HG02588 (cell line): ENCODE measurements around the gene NMNAT2.
A peak's percentile ranks its signal among the peaks of the same experiment; 100 is the strongest.
"Not testable (repeated sequence)": the region's sequence is repeated elsewhere in the genome, so short reads cannot be mapped to it uniquely, and the experiment has no call there.

Experiments used
- ATAC-seq: cut with Tn5 transposase; IDR thresholded peaks from one replicate; pipeline ENCODE4 v1.9.1; 2021; ENCODE audit warnings: mild to moderate bottlenecking, moderate library complexity; ENCODE audit not compliant: unreplicated experiment

The NMNAT2 gene

DNA sequence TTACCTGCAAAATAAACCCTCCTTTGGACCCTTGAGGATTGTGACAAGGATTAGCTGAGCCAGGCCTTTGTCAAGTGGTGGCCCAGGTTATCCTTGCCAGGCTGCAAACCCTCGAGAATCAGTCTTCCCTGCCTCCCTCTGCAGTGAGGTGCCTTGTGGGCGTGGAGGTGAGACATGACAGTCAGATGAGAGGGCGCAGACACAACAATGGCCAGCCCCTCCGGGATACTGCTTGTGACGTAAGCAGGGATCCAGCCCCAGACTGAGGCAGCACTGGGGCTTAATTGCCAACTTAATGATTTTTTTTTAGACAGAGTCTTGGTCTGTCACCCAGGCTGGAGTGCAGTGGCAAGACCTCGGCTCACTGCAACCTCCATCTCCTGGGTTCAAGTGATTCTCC is 127.6 kb downstream of the NMNAT2 start:
- no peak for ATAC-seq

DNA sequence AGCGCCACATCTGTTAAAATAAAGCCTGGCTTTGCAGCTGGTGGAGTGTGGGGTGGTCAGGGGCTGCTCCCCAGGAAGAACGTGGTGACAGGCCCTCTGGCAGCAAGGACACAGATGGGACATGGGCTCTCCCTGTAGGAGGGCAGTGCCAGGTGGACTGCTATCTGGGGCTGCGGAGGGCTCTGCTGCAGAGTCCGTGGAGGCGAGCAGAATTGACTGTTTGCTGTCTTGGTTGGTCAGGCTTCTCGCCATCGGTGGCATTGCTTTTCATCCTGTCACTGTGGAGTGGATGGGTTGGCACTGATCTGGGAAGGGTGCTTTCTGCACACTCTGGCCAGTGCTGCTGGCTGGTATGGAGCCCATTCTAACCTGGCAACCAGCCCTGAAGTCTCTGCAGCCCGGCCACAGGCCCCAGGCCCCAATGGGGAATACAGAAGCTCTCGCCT is 129.1 kb downstream of the NMNAT2 start:
- ATAC-seq: no peak

- ATAC-seq: no peak
Observed at GRCh38 chr1:183288583-183288982, 129.6 kb downstream of the NMNAT2 start.

GRCh38 chr1:183287191-183287675 is 130.9 kb downstream of the NMNAT2 start:
- ATAC-seq: no peak

- ATAC-seq: no peak
Observed at GRCh38 chr1:183285746-183286145, 132.4 kb downstream of the NMNAT2 start.

DNA sequence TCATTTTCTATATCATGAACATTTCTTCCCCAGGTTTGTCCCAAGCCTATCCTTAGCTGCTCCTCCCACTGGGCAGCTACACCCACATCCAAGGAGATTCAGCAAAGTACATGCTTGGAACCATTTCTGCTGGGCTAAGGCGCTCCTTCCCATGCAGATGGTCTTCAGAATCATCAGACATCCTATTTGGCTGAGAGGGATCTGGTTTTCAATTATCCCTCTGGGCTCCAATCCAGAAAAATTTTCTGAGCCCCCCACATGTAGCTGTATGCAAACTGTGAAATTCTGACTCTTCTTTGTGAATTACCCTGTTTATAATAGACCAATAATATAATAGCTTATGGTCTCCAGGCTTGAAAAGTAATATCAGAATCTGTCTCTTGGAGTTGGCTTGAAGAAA is 132.9 kb downstream of the NMNAT2 start:
- ATAC-seq: no peak

DNA sequence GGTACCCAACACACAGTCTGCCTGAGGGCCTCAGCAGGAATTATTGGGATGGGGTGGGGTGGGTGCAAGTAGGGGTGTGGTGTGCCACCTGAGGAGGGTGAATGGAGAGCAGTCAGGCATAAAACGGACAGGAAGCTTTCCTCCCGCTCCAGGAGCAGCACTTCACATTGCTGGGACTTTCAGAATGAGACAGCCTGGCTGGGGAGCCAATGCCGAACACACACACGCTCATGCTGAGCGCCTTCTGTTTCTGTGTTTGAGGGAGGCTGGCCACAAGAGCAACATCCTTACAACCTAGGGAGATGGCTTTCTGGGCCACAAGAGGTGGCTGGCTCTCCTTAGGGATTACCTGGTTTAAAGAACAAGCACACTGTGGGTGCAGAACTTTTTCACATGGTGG is 134.1 kb downstream of the NMNAT2 start:
- no peak for ATAC-seq

DNA sequence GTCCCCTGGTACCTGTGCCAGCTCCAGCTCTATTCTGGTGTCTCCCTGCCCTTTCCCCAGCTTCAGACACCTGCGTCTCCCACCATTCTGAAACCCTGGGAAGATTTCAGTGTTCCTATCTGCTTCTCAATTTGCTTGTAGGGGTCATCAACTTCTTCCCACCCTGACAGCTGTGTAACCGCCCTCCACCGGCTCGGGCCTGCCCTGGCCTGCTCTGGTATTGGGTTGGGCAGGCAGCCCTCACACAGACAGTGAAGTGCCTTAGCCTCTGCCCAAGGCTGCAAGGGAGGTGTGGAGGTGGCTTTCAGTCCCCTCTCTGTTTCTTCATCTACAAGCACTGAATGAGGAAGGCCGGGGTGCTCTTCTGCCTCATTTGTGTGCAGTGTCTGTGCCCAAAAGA is 134.9 kb downstream of the NMNAT2 start:
- ATAC-seq: no peak

GRCh38 chr1:183282101-183282855 is 135.9 kb downstream of the NMNAT2 start:
- no peak for ATAC-seq

- peak; percentile 59 for ATAC-seq
Observed at GRCh38 chr1:183281553-183282091, 136.6 kb downstream of the NMNAT2 start.

- no peak for ATAC-seq
Observed at GRCh38 chr1:183281039-183281438, 137.1 kb downstream of the NMNAT2 start.

- ATAC-seq: no peak
Observed at GRCh38 chr1:183279835-183280234, 138.3 kb downstream of the NMNAT2 start.

- no peak for ATAC-seq
Observed at GRCh38 chr1:183278739-183279591, 139.2 kb downstream of the NMNAT2 start.

DNA sequence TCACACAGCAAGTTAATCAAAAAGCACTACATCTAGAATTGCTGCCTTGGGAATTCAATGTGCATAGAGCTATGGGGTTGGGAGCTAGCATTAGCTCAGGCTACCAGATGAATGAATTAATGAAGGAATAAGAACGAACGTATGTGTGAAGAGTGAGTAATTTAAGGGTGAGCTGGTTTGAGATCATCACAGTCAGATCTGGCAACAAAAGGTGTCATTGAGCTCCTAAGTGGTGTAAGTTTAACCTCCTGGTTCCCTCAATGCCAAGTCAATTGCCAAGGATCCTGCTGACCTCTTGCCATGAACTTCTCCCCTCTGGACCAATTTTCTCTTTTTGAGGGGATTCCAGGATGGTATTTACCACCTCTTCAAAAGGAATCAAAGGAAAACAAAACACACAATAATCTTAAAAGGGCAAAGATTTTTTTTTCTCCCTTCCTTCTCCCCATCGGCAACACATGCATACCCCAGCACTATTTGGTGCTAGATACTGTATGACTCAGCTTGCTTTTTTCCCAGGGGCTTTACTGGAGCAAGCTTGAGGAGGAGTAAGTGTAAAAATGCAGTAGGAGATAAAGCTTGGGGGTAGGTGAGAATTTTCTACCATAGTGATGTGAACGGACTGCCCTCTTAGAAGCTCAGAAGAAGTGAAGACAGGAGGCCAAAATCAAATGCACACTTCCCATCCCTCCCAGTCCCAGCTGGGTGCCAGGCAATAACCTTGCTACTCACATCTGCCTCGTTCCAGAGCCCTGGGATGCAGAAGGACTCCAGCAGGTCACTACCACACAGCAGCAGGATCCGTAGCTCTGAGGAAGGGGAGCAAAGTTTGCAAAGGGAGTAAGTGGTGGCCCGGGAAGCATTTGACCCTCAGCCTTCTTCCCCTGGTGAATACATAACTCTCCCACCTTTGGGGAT is 140.1 kb downstream of the NMNAT2 start:
- ATAC-seq: no peak

- ATAC-seq: no peak
Observed at GRCh38 chr1:183276386-183277080, 141.6 kb downstream of the NMNAT2 start.

- ATAC-seq: no peak
Observed at GRCh38 chr1:183275322-183275721, 142.9 kb downstream of the NMNAT2 start.

DNA sequence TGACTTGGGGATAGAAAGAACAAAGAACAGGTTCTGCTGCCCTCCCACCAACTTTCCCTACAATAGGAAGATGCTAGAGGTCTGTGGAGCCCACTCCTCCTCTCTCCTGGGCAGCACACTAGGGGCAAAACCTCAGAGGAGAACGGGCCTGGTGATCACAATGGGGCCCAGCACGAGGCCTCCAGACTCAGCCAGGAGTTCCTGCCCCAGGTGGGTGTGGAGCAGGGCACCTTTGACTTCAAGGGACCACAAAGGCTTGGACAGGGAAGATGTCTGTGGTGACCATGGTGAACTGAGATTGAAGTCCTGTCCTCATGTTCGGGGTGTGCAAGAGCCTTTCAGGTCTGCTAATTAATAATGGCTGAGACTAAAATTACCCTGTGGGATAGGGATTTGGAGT is 143.3 kb downstream of the NMNAT2 start:
- ATAC-seq: no peak

GRCh38 chr1:183273984-183274383 is 144.2 kb downstream of the NMNAT2 start:
- not testable (repeated sequence) for ATAC-seq

DNA sequence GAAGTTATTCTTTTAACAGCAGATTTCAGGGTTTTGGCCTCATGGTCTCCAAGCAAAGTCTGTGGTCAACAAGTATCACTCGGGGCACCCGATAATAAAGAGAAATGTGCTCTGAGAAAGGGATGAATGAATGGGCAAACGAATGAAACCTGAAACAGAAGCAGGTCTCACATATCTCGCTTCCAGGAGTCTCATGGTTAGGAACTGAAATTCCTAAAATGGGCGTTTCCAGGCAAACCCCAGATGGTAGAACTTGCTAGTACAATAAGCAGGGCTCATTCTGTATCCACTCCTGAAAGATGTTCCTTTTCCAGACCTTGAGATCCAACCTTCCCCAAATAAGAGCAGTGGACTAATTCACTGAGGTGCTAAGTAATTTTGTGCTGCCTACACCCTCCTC is 144.9 kb downstream of the NMNAT2 start:
- ATAC-seq: no peak

DNA sequence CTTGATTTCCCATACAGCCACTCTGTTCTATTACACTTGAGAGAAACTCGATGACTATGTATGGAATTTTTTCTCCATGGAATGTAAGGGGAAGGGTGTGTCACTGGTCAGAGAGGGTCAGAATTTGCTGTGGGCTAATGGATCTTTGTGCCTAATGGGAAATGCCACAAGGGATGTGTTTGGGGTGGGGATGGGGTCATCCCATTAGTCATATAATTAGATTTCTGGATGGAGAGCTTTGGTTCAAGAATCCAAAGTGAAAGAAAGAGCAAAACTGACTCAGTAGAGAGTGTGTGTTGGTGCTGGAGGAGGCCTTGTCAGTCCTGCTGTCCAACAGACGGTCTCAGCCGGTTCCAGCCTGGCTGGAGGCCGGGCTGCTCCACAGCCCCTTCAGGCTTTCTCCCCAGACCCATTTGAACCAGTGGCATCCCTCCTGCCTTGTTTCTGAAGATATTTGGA is 145.8 kb downstream of the NMNAT2 start:
- no peak for ATAC-seq
